GM18858 (cell line): ENCODE data around the gene PAPOLB.

Experiments
- ATAC-seq: cut with Tn5 transposase; IDR thresholded peaks from one replicate; pipeline ENCODE4 v1.9.1; 2021; ENCODE audit not compliant: unreplicated experiment

PAPOLB gene

GRCh38 chr7:4842319-4843064 is 19.3 kb downstream of the PAPOLB start:
- no peak for ATAC-seq

GRCh38 chr7:4841836-4842235 is 20.0 kb downstream of the PAPOLB start:
- no peak for ATAC-seq

GRCh38 chr7:4841007-4841784 is 20.6 kb downstream of the PAPOLB start:
- ATAC-seq: no peak

GRCh38 chr7:4840079-4840501 is 21.7 kb downstream of the PAPOLB start:
- ATAC-seq: no peak

- ATAC-seq: no peak
Observed at GRCh38 chr7:4838626-4839334, 23.1 kb downstream of the PAPOLB start.

GRCh38 chr7:4837803-4838625 is 23.8 kb downstream of the PAPOLB start:
- no peak for ATAC-seq

- ATAC-seq: no peak
Observed at GRCh38 chr7:4837041-4837802, 24.6 kb downstream of the PAPOLB start.

GRCh38 chr7:4836206-4836661 is 25.6 kb downstream of the PAPOLB start:
- ATAC-seq: no peak

GRCh38 chr7:4835398-4836205 is 26.2 kb downstream of the PAPOLB start:
- no peak for ATAC-seq

- no peak for ATAC-seq
Observed at GRCh38 chr7:4834601-4835397, 27.0 kb downstream of the PAPOLB start.

GRCh38 chr7:4833691-4834600 is 27.9 kb downstream of the PAPOLB start:
- ATAC-seq: no peak

GRCh38 chr7:4833176-4833575 is 28.7 kb downstream of the PAPOLB start:
- no peak for ATAC-seq

- no peak for ATAC-seq
Observed at GRCh38 chr7:4832711-4833110, 29.1 kb downstream of the PAPOLB start.

- no peak for ATAC-seq
Observed at GRCh38 chr7:4831723-4832495, 29.9 kb downstream of the PAPOLB start.

- no peak for ATAC-seq
Observed at GRCh38 chr7:4830176-4830575, 31.7 kb downstream of the PAPOLB start.

GRCh38 chr7:4828720-4829383 is 33.0 kb downstream of the PAPOLB start:
- ATAC-seq: no peak
